Measurements from ENCODE around the gene SURF1. TPM values are rescaled to one million over a fixed set of nuclear protein-coding genes. Genes with fewer than 3 reads are reported as not detected.
"Not testable (repeated sequence)": the region's sequence is repeated elsewhere in the genome, so short reads cannot be mapped to it uniquely, and the experiment has no call there.

Gene SURF1
- total RNA-seq, 1 donor from 2014 or later, result 30.0 TPM

DNA sequence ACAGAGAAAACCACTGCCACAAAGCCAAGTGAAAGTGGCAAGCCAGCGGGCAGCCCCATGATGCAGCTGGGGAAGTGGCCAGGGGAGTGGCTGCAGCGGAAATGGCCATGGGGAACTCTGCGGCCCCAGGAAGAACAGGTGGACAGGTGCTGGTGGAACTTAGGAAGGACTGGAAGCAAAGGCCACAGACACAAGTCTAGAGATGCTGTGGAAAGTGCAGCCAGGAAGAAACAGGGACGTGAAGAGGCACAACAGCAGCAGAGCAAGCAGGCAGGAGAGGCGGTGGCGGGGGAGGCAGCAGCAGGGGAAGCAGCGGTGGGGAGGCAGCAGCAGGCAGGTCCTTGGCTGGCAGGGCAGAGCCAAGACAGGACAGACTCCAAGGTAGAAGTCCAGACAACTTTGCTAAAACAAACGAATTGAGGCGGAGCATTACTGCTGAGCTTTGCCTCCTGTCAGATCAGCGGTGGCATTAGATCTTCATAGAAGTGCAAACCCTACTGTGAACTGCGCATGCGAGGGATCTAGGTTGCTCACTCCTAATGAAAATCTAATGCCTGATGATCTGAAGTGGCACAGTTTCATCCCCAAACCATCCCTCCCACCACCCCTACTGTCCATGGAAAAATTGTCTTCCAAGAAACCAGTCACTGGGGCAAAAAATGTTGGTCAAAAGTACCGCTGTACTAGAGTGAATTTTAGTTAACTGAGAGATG is 32.1 kb downstream of the SURF1 start:
- DNase-seq (ENCODE audit: low spot score in 2 of 2, unreplicated experiment in 2 of 2), result no peak
- Mint-ChIP-seq H3K4me1 (no peaks in the 10 kb centered on the region), H3K9me3 (peaks cover 27% of the 10 kb centered on the region), H3K4me3 (no peak overlapping the region), H3K36me3 (peaks cover 11% of the 10 kb centered on the region), H3K27ac (no peak overlapping the region), H3K27me3 (ENCODE audit: low read depth) (no peaks in the 10 kb centered on the region)
- TF ChIP-seq CTCF (IDR thresholded peaks at IDR 0.05; ENCODE audit: unreplicated experiment), result no peak

DNA sequence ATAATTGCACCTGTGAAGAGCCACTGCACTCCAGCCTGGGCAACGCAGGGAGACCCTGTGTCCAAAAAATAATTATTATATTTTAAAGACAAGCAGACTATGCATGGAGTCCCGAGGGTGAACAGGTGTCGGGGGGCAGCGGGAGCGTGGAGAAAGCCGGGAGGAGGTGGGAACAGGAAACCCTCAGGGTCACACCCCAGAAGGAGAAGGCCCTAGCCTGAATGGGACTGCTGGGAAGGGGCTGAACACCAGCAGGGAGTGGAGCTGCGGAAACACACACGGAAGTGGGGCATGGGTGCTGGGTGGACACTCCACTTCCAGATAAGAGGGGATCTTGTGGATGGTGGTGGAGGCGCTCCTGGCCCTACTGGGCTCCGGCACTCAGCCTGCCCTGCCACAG is 33.1 kb downstream of the SURF1 start:
- peaks cover 18% of the 10 kb centered on the region for H3K9me3 Mint-ChIP-seq
- no peak for TF ChIP-seq CTCF (IDR thresholded peaks at IDR 0.05; ENCODE audit: unreplicated experiment)
- peaks cover 2% of the 10 kb centered on the region for H3K36me3 Mint-ChIP-seq
- no peak overlapping the region for H3K27ac Mint-ChIP-seq
- H3K4me3 Mint-ChIP-seq, result no peak overlapping the region
- peaks cover 2% of the 10 kb centered on the region for H3K27me3 Mint-ChIP-seq (ENCODE audit: low read depth)
- no peaks in the 10 kb centered on the region for H3K4me1 Mint-ChIP-seq
- no peak for DNase-seq (ENCODE audit: low spot score in 2 of 2, unreplicated experiment in 2 of 2)

DNA sequence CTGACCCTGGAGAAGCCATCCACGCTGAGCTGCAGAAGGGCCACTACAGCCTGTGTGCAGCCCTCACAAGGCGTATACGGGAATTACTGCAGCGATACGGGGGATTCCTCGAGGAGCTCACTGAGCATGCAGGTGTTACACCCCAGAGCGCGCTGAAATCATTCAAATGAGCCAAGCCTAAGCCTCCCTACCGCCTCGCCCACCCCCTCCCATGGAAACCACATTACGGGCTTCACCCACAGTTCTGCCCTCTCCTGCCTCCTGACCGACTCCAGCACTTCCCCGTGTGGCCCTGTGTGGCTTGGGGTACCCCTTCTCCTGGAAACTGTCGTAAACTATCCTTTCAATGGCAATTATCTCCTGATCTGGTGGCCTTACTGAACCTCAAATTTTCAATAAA is 33.6 kb downstream of the SURF1 start:
- Mint-ChIP-seq H3K27ac (no peak overlapping the region), H3K4me1 (no peaks in the 10 kb centered on the region), H3K9me3 (peaks cover 18% of the 10 kb centered on the region), H3K4me3 (no peak overlapping the region), H3K36me3 (no peaks in the 10 kb centered on the region), H3K27me3 (ENCODE audit: low read depth) (peaks cover 2% of the 10 kb centered on the region)
- DNase-seq (ENCODE audit: low spot score in 2 of 2, unreplicated experiment in 2 of 2), result no peak
- TF ChIP-seq CTCF (IDR thresholded peaks at IDR 0.05; ENCODE audit: unreplicated experiment), result no peak

- H3K4me1 Mint-ChIP-seq, result no peaks in the 10 kb centered on the region
- H3K9me3 Mint-ChIP-seq, result peaks cover 18% of the 10 kb centered on the region
- H3K4me3 Mint-ChIP-seq, result no peak overlapping the region
- H3K27ac Mint-ChIP-seq, result no peak overlapping the region
- peaks cover 2% of the 10 kb centered on the region for H3K27me3 Mint-ChIP-seq (ENCODE audit: low read depth)
- no peak for DNase-seq (ENCODE audit: low spot score in 2 of 2, unreplicated experiment in 2 of 2)
- TF ChIP-seq CTCF (IDR thresholded peaks at IDR 0.05; ENCODE audit: unreplicated experiment), result no peak
- no peaks in the 10 kb centered on the region for H3K36me3 Mint-ChIP-seq
Measured at GRCh38 chr9:133321411-133321935, 34.8 kb downstream of the SURF1 start.

DNA sequence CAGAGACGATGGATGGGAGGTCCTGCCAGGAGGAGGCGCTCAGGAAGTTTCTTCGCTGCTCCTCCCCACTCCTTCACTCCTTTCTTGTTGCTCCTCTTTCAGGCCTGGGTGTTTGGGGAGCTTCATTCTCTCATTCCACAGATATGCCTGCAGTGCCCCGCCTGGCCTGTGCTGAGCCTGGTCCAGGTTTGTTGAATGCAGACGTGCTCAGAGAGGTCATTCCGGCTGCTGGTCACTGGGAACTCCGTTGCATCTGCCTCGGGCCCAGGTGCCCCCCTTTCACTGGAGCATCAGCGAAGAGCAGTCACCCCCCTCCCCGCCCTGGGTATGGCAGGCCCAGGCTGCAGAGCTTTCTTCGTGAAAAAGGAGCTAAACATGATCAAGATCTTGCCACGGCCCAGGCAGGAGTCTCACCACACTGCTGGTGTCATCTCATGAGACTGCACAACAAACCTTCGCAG is 35.8 kb downstream of the SURF1 start:
- H3K4me1 Mint-ChIP-seq, result no peaks in the 10 kb centered on the region
- H3K27me3 Mint-ChIP-seq (ENCODE audit: low read depth), result peaks cover 2% of the 10 kb centered on the region

DNA sequence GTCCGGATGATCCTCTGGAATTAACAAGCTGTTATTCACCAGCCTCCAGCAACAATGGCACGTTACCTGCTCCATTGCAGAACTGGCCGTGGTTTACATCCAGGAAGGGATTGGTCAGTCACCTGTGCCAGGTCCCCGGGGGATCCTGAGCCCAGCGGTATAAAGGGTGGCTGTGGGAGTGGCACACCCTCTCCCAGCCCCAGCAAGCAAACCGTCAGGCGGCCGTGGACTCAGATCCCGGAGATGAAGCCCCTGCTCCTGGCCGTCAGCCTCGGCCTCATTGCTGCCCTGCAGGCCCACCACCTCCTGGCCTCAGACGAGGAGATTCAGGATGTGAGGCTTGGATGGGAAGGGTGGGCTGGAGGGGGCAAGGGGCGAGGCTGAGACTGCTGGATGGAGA is 38.7 kb downstream of the SURF1 start:
- not testable (repeated sequence) for H3K27me3 Mint-ChIP-seq (ENCODE audit: low read depth); H3K36me3 Mint-ChIP-seq; H3K4me1 Mint-ChIP-seq; H3K4me3 Mint-ChIP-seq; DNase-seq (ENCODE audit: low spot score in 2 of 2, unreplicated experiment in 2 of 2); H3K27ac Mint-ChIP-seq; H3K9me3 Mint-ChIP-seq

More for the DNA sequence above, 35.8 kb downstream of the SURF1 start:
- H3K4me3 Mint-ChIP-seq, result no peak overlapping the region
- TF ChIP-seq CTCF (IDR thresholded peaks at IDR 0.05; ENCODE audit: unreplicated experiment), result no peak
- no peak for DNase-seq (ENCODE audit: low spot score in 2 of 2, unreplicated experiment in 2 of 2)
- H3K9me3 Mint-ChIP-seq, result peaks cover 13% of the 10 kb centered on the region
- H3K36me3 Mint-ChIP-seq, result no peaks in the 10 kb centered on the region
- H3K27ac Mint-ChIP-seq, result no peak overlapping the region

All from mesothelial cell of epicardium (in vitro differentiated cells).